Measurements from ENCODE around the gene PCDHB9.
"Not testable (repeated sequence)": the region's sequence is repeated elsewhere in the genome, so short reads cannot be mapped to it uniquely, and the experiment has no call there.

The PCDHB9 gene

GRCh38 chr5:141186897-141187512, at the start of gene PCDHB9:
Gene PCDHB9, plus strand, starts transcription at chr5:141187161. Its CDS starts 158 bp downstream, at chr5:141187319.
- no peak for TF ChIP-seq ARNTL (CRISPR knock-in tag; IDR thresholded peaks at IDR 0.05; ENCODE audit: borderline replicate concordance, low read depth)
- peak; percentile 82 for ATAC-seq

GRCh38 chr5:141137346-141137745, 49.6 kb upstream of the PCDHB9 start:
- ATAC-seq: not testable (repeated sequence)

- ATAC-seq: peak; percentile 93
These were observed 37.1 kb upstream of the PCDHB9 start, which contains the start of gene PCDHB6 for GRCh38 chr5:141149812-141150211. Gene PCDHB6, plus strand, starts transcription at chr5:141150057. Its CDS starts 201 bp downstream, at chr5:141150258.

GRCh38 chr5:141150224-141150992, 36.6 kb upstream of the PCDHB9 start:
- ATAC-seq: peak; percentile 45

More at GRCh38 chr5:141149812-141150211, 37.1 kb upstream of the PCDHB9 start, which contains the start of gene PCDHB6:
- no peak for TF ChIP-seq SNAI2 (CRISPR knock-in tag; IDR thresholded peaks at IDR 0.05)
- no peak for TF ChIP-seq PPARA (CRISPR knock-in tag; IDR thresholded peaks at IDR 0.05; ENCODE audit: borderline replicate concordance)
- no peak for TF ChIP-seq ZNF8 (CRISPR knock-in tag; IDR thresholded peaks at IDR 0.05)
- no peak for TF ChIP-seq TSHZ2 (CRISPR knock-in tag; IDR thresholded peaks at IDR 0.05)
- no peak for TF ChIP-seq ZNF565 (CRISPR knock-in tag; conservative IDR thresholded peaks at IDR 0.05; ENCODE audit: low read depth)
- TF ChIP-seq BACH2 (CRISPR knock-in tag; IDR thresholded peaks at IDR 0.05; ENCODE audit: borderline replicate concordance): no peak
- TF ChIP-seq TCF4 (CRISPR knock-in tag; IDR thresholded peaks at IDR 0.05; ENCODE audit: borderline replicate concordance): no peak
- TF ChIP-seq GLIS3 (CRISPR knock-in tag; IDR thresholded peaks at IDR 0.05): no peak
- no peak for TF ChIP-seq ZC3H10 (CRISPR knock-in tag; IDR thresholded peaks at IDR 0.05)
- no peak for TF ChIP-seq CREB5 (CRISPR knock-in tag; IDR thresholded peaks at IDR 0.05; ENCODE audit: low read depth)

More at GRCh38 chr5:141150224-141150992, 36.6 kb upstream of the PCDHB9 start:
- TF ChIP-seq GLIS3 (CRISPR knock-in tag; IDR thresholded peaks at IDR 0.05) (no peak), TSHZ2 (CRISPR knock-in tag; IDR thresholded peaks at IDR 0.05) (no peak), ISL1 (CRISPR knock-in tag; IDR thresholded peaks at IDR 0.05) (no peak), ZNF70 (CRISPR knock-in tag; IDR thresholded peaks at IDR 0.05) (no peak), CSRNP3 (CRISPR knock-in tag; IDR thresholded peaks at IDR 0.05) (no peak), ARNTL (CRISPR knock-in tag; IDR thresholded peaks at IDR 0.05; ENCODE audit: borderline replicate concordance, low read depth) (no peak), RARB (CRISPR knock-in tag; IDR thresholded peaks at IDR 0.05) (no peak), PATZ1 (CRISPR knock-in tag; IDR thresholded peaks at IDR 0.05; ENCODE audit: borderline replicate concordance) (no peak), TOX (CRISPR knock-in tag; IDR thresholded peaks at IDR 0.05; ENCODE audit: borderline replicate concordance) (no peak), OSR1 (CRISPR knock-in tag; IDR thresholded peaks at IDR 0.05) (no peak), BACH2 (CRISPR knock-in tag; IDR thresholded peaks at IDR 0.05; ENCODE audit: borderline replicate concordance) (no peak), ZC3H10 (CRISPR knock-in tag; IDR thresholded peaks at IDR 0.05) (no peak), CREB5 (CRISPR knock-in tag; IDR thresholded peaks at IDR 0.05; ENCODE audit: low read depth) (no peak)
